ENCODE data around the gene ARMC8.

ARMC8 gene

GRCh38 chr3:138323971-138324370 is 136.9 kb downstream of the ARMC8 start:
- no peaks in the 10 kb centered on the region for H3K9me3 ChIP-seq (ENCODE audit: control insufficient read depth in 1 of 2, low read length in 2 of 2)
- no peak overlapping the region for H3K9ac ChIP-seq (ENCODE audit: low read depth in 1 of 2, low read length in 2 of 2)
- H3K4me1 ChIP-seq (ENCODE audit: control insufficient read depth in 1 of 2, insufficient read depth in 2 of 2, low read length in 2 of 2): peaks cover 5 to 6% of the 10 kb centered on the region in 2 donors
- no peak overlapping the region for H3K4me3 ChIP-seq (ENCODE audit: low read depth in 1 of 2, low read length in 2 of 2)
- H3K27me3 ChIP-seq (ENCODE audit: control insufficient read depth in 1 of 2, insufficient read depth in 2 of 2, low read length in 2 of 2): no peaks in the 10 kb centered on the region
- no peak overlapping the region for H3K27ac ChIP-seq (ENCODE audit: low read depth, low read length)
- H3K36me3 ChIP-seq (ENCODE audit: control insufficient read depth in 1 of 2, insufficient read depth in 2 of 2, low read length in 2 of 2): no peaks in the 10 kb centered on the region

GRCh38 chr3:138325990-138326389 is 138.9 kb downstream of the ARMC8 start:
- H3K4me1 ChIP-seq (ENCODE audit: control insufficient read depth in 1 of 2, insufficient read depth in 2 of 2, low read length in 2 of 2): peaks cover 6% of the 10 kb centered on the region in 2 donors
- no peaks in the 10 kb centered on the region for H3K36me3 ChIP-seq (ENCODE audit: control insufficient read depth in 1 of 2, insufficient read depth in 2 of 2, low read length in 2 of 2)
- H3K9ac ChIP-seq (ENCODE audit: low read depth in 1 of 2, low read length in 2 of 2): no peak overlapping the region
- no peaks in the 10 kb centered on the region for H3K27me3 ChIP-seq (ENCODE audit: control insufficient read depth in 1 of 2, insufficient read depth in 2 of 2, low read length in 2 of 2)
- no peak overlapping the region for H3K27ac ChIP-seq (ENCODE audit: low read depth, low read length)
- no peaks in the 10 kb centered on the region for H3K9me3 ChIP-seq (ENCODE audit: control insufficient read depth in 1 of 2, low read length in 2 of 2)
- H3K4me3 ChIP-seq (ENCODE audit: low read depth in 1 of 2, low read length in 2 of 2): no peak overlapping the region

DNA sequence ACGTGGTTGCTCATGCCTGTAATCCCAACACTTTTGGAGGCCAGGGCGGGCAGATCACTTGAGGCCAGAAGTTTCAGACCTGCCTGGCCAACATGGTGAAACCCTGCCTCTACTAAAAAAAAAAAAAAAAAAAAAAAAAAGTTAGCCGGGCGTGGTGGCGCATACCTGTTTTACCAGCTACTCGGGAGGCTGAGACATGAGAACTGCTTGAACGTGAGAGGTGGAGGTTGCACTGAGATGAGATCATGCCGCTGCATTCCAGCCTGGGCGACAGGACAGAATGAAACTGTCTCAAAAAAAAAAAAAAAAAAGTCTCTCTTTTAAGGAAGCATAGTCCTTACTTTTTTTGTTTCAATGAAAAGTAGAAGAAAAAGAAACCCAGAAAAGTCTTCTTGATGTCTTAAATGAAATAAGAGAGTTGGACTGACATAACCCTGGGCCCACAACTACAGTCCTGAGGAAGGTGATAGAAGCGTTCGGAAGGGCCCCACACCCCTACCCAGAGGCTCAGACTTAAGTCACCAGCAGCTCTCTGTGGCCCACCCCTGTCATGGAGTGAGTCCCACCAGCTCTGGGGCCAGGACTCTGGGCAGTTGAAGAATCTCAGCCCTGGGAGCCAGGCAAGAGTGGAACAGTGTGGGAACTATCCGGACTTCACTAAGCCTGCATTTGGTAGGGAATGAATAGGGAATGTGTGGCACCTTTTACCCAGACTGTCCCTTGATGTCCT is 139.9 kb downstream of the ARMC8 start:
- H3K4me1 ChIP-seq (ENCODE audit: control insufficient read depth in 1 of 2, insufficient read depth in 2 of 2, low read length in 2 of 2): peaks cover 6% of the 10 kb centered on the region in 2 donors
- H3K27ac ChIP-seq (ENCODE audit: low read depth, low read length): no peak overlapping the region
- no peaks in the 10 kb centered on the region for H3K27me3 ChIP-seq (ENCODE audit: control insufficient read depth in 1 of 2, insufficient read depth in 2 of 2, low read length in 2 of 2)
- no peak overlapping the region for H3K9ac ChIP-seq (ENCODE audit: low read depth in 1 of 2, low read length in 2 of 2)
- H3K9me3 ChIP-seq (ENCODE audit: control insufficient read depth in 1 of 2, low read length in 2 of 2): no peaks in the 10 kb centered on the region
- H3K4me3 ChIP-seq (ENCODE audit: low read depth in 1 of 2, low read length in 2 of 2): no peak overlapping the region
- no peaks in the 10 kb centered on the region for H3K36me3 ChIP-seq (ENCODE audit: control insufficient read depth in 1 of 2, insufficient read depth in 2 of 2, low read length in 2 of 2)

- Histone ChIP-seq H3K4me3 (ENCODE audit: low read depth in 1 of 2, low read length in 2 of 2) (no peak overlapping the region), H3K27ac (ENCODE audit: low read depth, low read length) (no peak overlapping the region), H3K9ac (ENCODE audit: low read depth in 1 of 2, low read length in 2 of 2) (no peak overlapping the region), H3K4me1 (ENCODE audit: control insufficient read depth in 1 of 2, insufficient read depth in 2 of 2, low read length in 2 of 2) (peaks cover 6% of the 10 kb centered on the region in 2 donors), H3K9me3 (ENCODE audit: control insufficient read depth in 1 of 2, low read length in 2 of 2) (no peaks in the 10 kb centered on the region), H3K27me3 (ENCODE audit: control insufficient read depth in 1 of 2, insufficient read depth in 2 of 2, low read length in 2 of 2) (no peaks in the 10 kb centered on the region), H3K36me3 (ENCODE audit: control insufficient read depth in 1 of 2, insufficient read depth in 2 of 2, low read length in 2 of 2) (no peaks in the 10 kb centered on the region)
These were observed 140.7 kb downstream of the ARMC8 start for GRCh38 chr3:138327831-138328230.

- no peak overlapping the region for H3K4me3 ChIP-seq (ENCODE audit: low read depth in 1 of 2, low read length in 2 of 2)
- H3K27ac ChIP-seq (ENCODE audit: low read depth, low read length): no peak overlapping the region
- no peaks in the 10 kb centered on the region for H3K36me3 ChIP-seq (ENCODE audit: control insufficient read depth in 1 of 2, insufficient read depth in 2 of 2, low read length in 2 of 2)
- no peaks in the 10 kb centered on the region for H3K9me3 ChIP-seq (ENCODE audit: control insufficient read depth in 1 of 2, low read length in 2 of 2)
- no peaks in the 10 kb centered on the region for H3K27me3 ChIP-seq (ENCODE audit: control insufficient read depth in 1 of 2, insufficient read depth in 2 of 2, low read length in 2 of 2)
- no peak overlapping the region for H3K9ac ChIP-seq (ENCODE audit: low read depth in 1 of 2, low read length in 2 of 2)
- H3K4me1 ChIP-seq (ENCODE audit: control insufficient read depth in 1 of 2, insufficient read depth in 2 of 2, low read length in 2 of 2): peaks cover 6% of the 10 kb centered on the region in 2 donors
These were observed 141.2 kb downstream of the ARMC8 start for GRCh38 chr3:138328341-138328740.

DNA sequence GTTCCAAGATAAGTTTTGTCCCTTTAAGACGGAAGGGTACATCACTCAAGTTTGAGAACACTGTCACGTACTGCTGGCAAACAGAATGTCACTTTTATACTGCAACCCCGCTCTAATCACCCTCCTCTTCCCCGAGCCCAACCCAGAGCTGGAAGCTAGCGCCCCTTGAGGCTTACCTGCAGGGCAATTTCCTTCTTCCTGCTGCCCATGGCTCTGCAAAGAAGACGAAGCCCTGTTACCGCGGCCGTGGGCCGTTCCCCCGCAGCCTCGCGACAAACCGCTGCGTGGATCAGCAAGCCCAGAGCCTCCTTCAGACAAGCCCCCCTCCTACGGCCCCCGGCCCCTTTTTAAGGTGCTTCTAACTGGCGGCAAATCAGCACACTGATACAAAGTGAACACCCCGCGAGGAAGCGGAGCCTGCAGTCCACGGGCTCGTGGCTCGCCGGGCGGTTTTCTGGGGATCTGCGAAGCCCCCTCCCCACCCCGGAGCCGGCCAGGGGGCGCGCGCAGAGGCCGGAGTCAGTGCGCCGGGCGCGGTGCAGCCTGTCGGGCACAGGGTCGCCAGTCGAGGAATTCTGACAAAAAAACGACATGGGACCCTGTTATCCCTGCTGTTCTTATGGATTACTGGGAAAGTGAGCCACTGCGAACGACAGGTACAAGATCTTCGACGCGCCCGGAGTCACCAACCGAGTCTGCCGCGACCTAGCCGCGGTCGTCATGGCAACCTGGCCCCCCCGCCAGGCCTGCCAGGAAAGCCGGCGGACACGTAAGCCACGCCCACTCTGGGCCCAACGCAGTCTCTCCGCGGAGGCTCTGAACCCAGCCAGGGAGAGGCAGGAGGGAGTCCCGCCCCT is 142.3 kb downstream of the ARMC8 start, which contains the start of gene NME9:
NME9 (minus strand) TSS at position 725 of the 857 bp plus-strand sequence; CDS start at position 209, 516 bp downstream.
- H3K27me3 ChIP-seq (ENCODE audit: control insufficient read depth in 1 of 2, insufficient read depth in 2 of 2, low read length in 2 of 2): no peaks in the 10 kb centered on the region
- no peaks in the 10 kb centered on the region for H3K9me3 ChIP-seq (ENCODE audit: control insufficient read depth in 1 of 2, low read length in 2 of 2)
- no peaks in the 10 kb centered on the region for H3K36me3 ChIP-seq (ENCODE audit: control insufficient read depth in 1 of 2, insufficient read depth in 2 of 2, low read length in 2 of 2)
- H3K9ac ChIP-seq (ENCODE audit: low read depth in 1 of 2, low read length in 2 of 2): peak within 1 kb of the TSS; percentile 51 to 55
- H3K27ac ChIP-seq (ENCODE audit: low read depth, low read length): peak within 1 kb of the TSS; percentile 27
- H3K4me3 ChIP-seq (ENCODE audit: low read depth in 1 of 2, low read length in 2 of 2): peak within 1 kb of the TSS; percentile 75 to 76
- peaks cover 6% of the 10 kb centered on the region in 2 donors for H3K4me1 ChIP-seq (ENCODE audit: control insufficient read depth in 1 of 2, insufficient read depth in 2 of 2, low read length in 2 of 2)

DNA sequence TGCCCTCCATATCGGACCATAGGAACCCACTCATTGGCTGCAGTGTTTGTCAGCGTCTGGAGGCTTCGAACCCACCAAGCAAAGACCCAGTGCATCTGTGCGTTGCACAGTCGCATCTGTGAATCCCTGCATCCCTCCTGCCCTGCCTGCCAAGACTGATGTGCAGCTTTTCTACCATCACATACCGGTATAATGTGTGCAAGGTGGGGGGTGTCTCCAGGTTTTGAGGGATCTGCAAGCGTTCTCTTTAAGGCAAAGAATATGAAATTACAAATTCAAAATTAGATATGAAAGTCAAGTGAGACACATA is 142.8 kb downstream of the ARMC8 start:
- Histone ChIP-seq H3K27me3 (ENCODE audit: control insufficient read depth in 1 of 2, insufficient read depth in 2 of 2, low read length in 2 of 2) (no peaks in the 10 kb centered on the region), H3K9me3 (ENCODE audit: control insufficient read depth in 1 of 2, low read length in 2 of 2) (no peaks in the 10 kb centered on the region), H3K4me3 (ENCODE audit: low read depth in 1 of 2, low read length in 2 of 2) (peak overlapping the region; percentile 75 to 76), H3K27ac (ENCODE audit: low read depth, low read length) (peak overlapping the region; percentile 27), H3K4me1 (ENCODE audit: control insufficient read depth in 1 of 2, insufficient read depth in 2 of 2, low read length in 2 of 2) (peaks cover 6% of the 10 kb centered on the region in 2 donors), H3K9ac (ENCODE audit: low read depth in 1 of 2, low read length in 2 of 2) (no peak overlapping the region), H3K36me3 (ENCODE audit: control insufficient read depth in 1 of 2, insufficient read depth in 2 of 2, low read length in 2 of 2) (no peaks in the 10 kb centered on the region)

DNA sequence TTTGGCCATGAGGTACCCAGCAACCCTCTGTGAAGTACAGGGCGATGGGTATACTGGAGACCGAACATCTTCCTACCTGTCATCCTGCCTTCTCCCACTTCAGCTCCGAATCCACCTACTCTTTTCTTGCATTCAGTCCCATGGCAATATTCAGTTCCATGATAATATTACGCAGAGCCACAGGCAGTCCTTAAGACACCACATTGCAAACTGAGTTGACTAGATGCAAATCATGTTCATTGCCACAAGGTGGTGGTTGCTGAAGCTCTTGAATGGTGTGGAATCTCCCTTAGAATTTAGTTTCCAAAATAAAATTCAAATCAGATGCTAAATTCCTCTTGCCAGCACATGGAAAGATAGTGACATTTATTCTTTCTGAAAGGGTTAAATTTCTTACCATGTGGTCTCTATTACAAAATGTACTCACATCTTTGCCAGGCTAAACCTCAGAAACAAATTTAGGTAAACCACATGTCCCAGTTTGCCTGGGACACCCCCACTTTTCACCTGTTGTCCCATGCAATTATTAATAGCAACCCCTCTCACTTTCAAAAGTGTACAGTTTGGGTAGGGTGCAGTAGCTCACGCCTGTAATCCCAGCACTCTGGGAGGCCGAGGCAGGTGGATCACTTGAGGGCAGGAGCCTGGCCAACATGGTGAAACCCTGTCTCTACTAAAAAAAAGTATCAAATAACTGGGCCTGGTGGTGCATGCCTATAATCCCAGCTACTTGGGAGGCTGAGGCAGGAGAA is 144.2 kb downstream of the ARMC8 start:
- no peak overlapping the region for H3K9ac ChIP-seq (ENCODE audit: low read depth in 1 of 2, low read length in 2 of 2)
- H3K27me3 ChIP-seq (ENCODE audit: control insufficient read depth in 1 of 2, insufficient read depth in 2 of 2, low read length in 2 of 2): no peaks in the 10 kb centered on the region
- no peak overlapping the region for H3K27ac ChIP-seq (ENCODE audit: low read depth, low read length)
- no peaks in the 10 kb centered on the region for H3K9me3 ChIP-seq (ENCODE audit: control insufficient read depth in 1 of 2, low read length in 2 of 2)
- H3K4me1 ChIP-seq (ENCODE audit: control insufficient read depth in 1 of 2, insufficient read depth in 2 of 2, low read length in 2 of 2): peaks cover 6% of the 10 kb centered on the region in 2 donors
- no peak overlapping the region for H3K4me3 ChIP-seq (ENCODE audit: low read depth in 1 of 2, low read length in 2 of 2)
- H3K36me3 ChIP-seq (ENCODE audit: control insufficient read depth in 1 of 2, insufficient read depth in 2 of 2, low read length in 2 of 2): no peaks in the 10 kb centered on the region

DNA sequence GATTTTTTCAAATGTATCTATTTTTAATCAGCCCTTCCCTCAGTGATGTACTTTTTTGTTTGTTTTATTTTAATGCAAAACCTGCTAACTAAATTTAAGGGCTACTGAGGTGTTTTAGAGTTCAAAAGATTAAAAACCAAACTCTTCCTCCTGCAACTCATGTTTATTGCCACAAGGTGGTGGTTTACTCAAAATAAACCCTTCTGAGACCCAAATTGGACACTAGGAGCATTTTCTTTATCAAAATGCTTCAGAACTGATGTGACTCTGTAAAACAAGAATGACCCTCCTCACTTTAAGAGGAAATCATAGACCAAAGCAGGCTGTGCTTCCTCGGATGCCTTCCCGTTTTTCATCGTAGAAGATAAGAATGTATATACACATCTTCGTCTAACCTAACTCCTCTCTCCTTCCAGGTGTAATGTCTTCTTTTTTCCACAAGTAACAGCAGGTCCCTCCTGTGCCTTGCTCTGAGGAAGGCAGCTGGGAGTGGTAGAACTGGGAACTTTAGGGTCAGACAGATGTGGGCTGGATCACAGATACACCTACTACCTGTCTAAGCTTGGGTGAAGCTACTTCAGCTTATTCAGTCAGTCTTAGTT is 145.5 kb downstream of the ARMC8 start:
- H3K27ac ChIP-seq (ENCODE audit: low read depth, low read length): no peak overlapping the region

More for the DNA sequence above, 145.5 kb downstream of the ARMC8 start:
- Histone ChIP-seq H3K36me3 (ENCODE audit: control insufficient read depth in 1 of 2, insufficient read depth in 2 of 2, low read length in 2 of 2) (no peaks in the 10 kb centered on the region), H3K4me3 (ENCODE audit: low read depth in 1 of 2, low read length in 2 of 2) (no peak overlapping the region), H3K27me3 (ENCODE audit: control insufficient read depth in 1 of 2, insufficient read depth in 2 of 2, low read length in 2 of 2) (no peaks in the 10 kb centered on the region), H3K4me1 (ENCODE audit: control insufficient read depth in 1 of 2, insufficient read depth in 2 of 2, low read length in 2 of 2) (peaks cover 6% of the 10 kb centered on the region in 2 donors), H3K9me3 (ENCODE audit: control insufficient read depth in 1 of 2, low read length in 2 of 2) (no peaks in the 10 kb centered on the region), H3K9ac (ENCODE audit: low read depth in 1 of 2, low read length in 2 of 2) (no peak overlapping the region)
